Measurements from ENCODE around the gene SLC35E4.

SLC35E4 gene

GRCh38 chr22:30603801-30604200, 31.8 kb upstream of the SLC35E4 start:
- Histone ChIP-seq H3K36me3 (replicated peaks) (no peaks in the 10 kb centered on the region), H3K27ac (no peak overlapping the region), H3K27me3 (replicated peaks) (no peaks in the 10 kb centered on the region), H3K4me3 (ENCODE audit: low read depth, low read length) (no peak overlapping the region)
- in situ Hi-C loops (cut with HindIII; ENCODE audit: low pct_ligation_motif_present, low sequenced_read_pairs), result no loop called here
- no peak for TF ChIP-seq CTCF (IDR thresholded peaks at IDR 0.05; ENCODE audit: low read depth, low read length, missing control alignments)
- DNase-seq, result no peak

- in situ Hi-C loops (cut with HindIII; ENCODE audit: low pct_ligation_motif_present, low sequenced_read_pairs), result no loop called here
Observed at GRCh38 chr22:30604723-30605122, 30.9 kb upstream of the SLC35E4 start.

GRCh38 chr22:30605449-30606110, 30.0 kb upstream of the SLC35E4 start:
- peak; percentile 26 for DNase-seq
- no peak overlapping the region for H3K27ac ChIP-seq
- peak; percentile 87 for TF ChIP-seq CTCF (IDR thresholded peaks at IDR 0.05; ENCODE audit: low read depth, low read length, missing control alignments)
- no peaks in the 10 kb centered on the region for H3K27me3 ChIP-seq (replicated peaks)
- in situ Hi-C loops (cut with HindIII; ENCODE audit: low pct_ligation_motif_present, low sequenced_read_pairs), result no loop called here
- no peaks in the 10 kb centered on the region for H3K36me3 ChIP-seq (replicated peaks)
- H3K4me3 ChIP-seq (ENCODE audit: low read depth, low read length), result peak overlapping the region; percentile 68

More at GRCh38 chr22:30604723-30605122, 30.9 kb upstream of the SLC35E4 start:
- TF ChIP-seq CTCF (IDR thresholded peaks at IDR 0.05; ENCODE audit: low read depth, low read length, missing control alignments), result no peak
- Histone ChIP-seq H3K36me3 (replicated peaks) (no peaks in the 10 kb centered on the region), H3K4me3 (ENCODE audit: low read depth, low read length) (no peak overlapping the region), H3K27me3 (replicated peaks) (no peaks in the 10 kb centered on the region), H3K27ac (no peak overlapping the region)
- no peak for DNase-seq

- DNase-seq, result peak; percentile 68
- peak within 1 kb of the TSS; percentile 69 for H3K27ac ChIP-seq
- no peaks in the 10 kb centered on the region for H3K27me3 ChIP-seq (replicated peaks)
- in situ Hi-C loops (cut with HindIII; ENCODE audit: low pct_ligation_motif_present, low sequenced_read_pairs), result no loop called here
- no peaks in the 10 kb centered on the region for H3K36me3 ChIP-seq (replicated peaks)
- TF ChIP-seq CTCF (IDR thresholded peaks at IDR 0.05; ENCODE audit: low read depth, low read length, missing control alignments), result no peak
- peak within 1 kb of the TSS; percentile 68 for H3K4me3 ChIP-seq (ENCODE audit: low read depth, low read length)
Observed at GRCh38 chr22:30606455-30607299, 28.9 kb upstream of the SLC35E4 start, which contains the start of gene TCN2. TCN2 (plus strand) TSS chr22:30607174; CDS start chr22:30607332, 158 bp downstream.

- Histone ChIP-seq H3K4me3 (ENCODE audit: low read depth, low read length) (peak overlapping the region; percentile 68), H3K27me3 (replicated peaks) (no peaks in the 10 kb centered on the region), H3K27ac (no peak overlapping the region), H3K36me3 (replicated peaks) (no peaks in the 10 kb centered on the region)
- TF ChIP-seq CTCF (IDR thresholded peaks at IDR 0.05; ENCODE audit: low read depth, low read length, missing control alignments), result no peak
- DNase-seq, result no peak
- in situ Hi-C loops (cut with HindIII; ENCODE audit: low pct_ligation_motif_present, low sequenced_read_pairs), result no loop called here
Observed at GRCh38 chr22:30607300-30607930, 28.2 kb upstream of the SLC35E4 start.
